Activated naive CD4-positive, alpha-beta T cell treated with anti-CD3 and anti-CD28 coated beads for 36 hours (primary cell): ENCODE measurements around the gene RAPSN. TPM values are rescaled to one million over a fixed set of nuclear protein-coding genes. Genes with fewer than 3 reads are reported as not detected.

Experiments used
- CTCF ChIA-PET: fragments of 350-600 bp; sonication (Branson Sonifier 250); formaldehyde crosslinking; loops from one replicate; lab custom pipeline; 2021; ENCODE audit warnings: antibody characterized with exemption; lab: Charles Lee
- DNase-seq: peaks from one replicate; pipeline ENCODE4 v3.0.0-alpha.2; 2020
- H3K27ac Mint-ChIP-seq: one replicate; pipeline ENCODE4 v1.8.0; 2021; ENCODE audit warnings: mild to moderate bottlenecking, mixed read lengths
- H3K27me3 Mint-ChIP-seq: one replicate; pipeline ENCODE4 v1.8.0; 2021; ENCODE audit warnings: low read depth, mixed read lengths
- H3K36me3 Mint-ChIP-seq: one replicate; pipeline ENCODE4 v1.8.0; 2021; ENCODE audit warnings: low read depth, mixed read lengths
- H3K4me1 Mint-ChIP-seq: one replicate; pipeline ENCODE4 v1.8.0; 2021; ENCODE audit warnings: low read depth, mixed read lengths
- H3K4me3 Mint-ChIP-seq: one replicate; pipeline ENCODE4 v1.8.0; 2021; ENCODE audit warnings: mild to moderate bottlenecking, moderate library complexity, mixed read lengths
- H3K9me3 Mint-ChIP-seq: one replicate; pipeline ENCODE4 v1.8.0; 2021; ENCODE audit warnings: mixed read lengths
- intact Hi-C: fragments of 100-400 bp; cut with micrococcal nuclease; formaldehyde crosslinking; loops from one replicate; pipeline ENCODE4 v1.15.1; 2023
- total RNA-seq, 2 experiments: library from RNA; stranded (reverse); gene quantifications; one replicate each; pipeline ENCODE4 v1.2.3, GENCODE V29; 2021

RAPSN gene
- total RNA-seq, 2 experiments from 2014 or later, result not detected

- intact Hi-C loops, result loop anchor here (10.0 kb wide), 1 partner anchor 374 kb away; no protein-coding TSS in a partner anchor
- no peak overlapping the region for H3K27ac Mint-ChIP-seq
- peaks cover 12% of the 10 kb centered on the region for H3K4me1 Mint-ChIP-seq
- no peak for DNase-seq
- H3K9me3 Mint-ChIP-seq, result no peaks in the 10 kb centered on the region
- H3K4me3 Mint-ChIP-seq, result no peak overlapping the region
- H3K27me3 Mint-ChIP-seq, result no peaks in the 10 kb centered on the region
- H3K36me3 Mint-ChIP-seq, result peaks cover 39% of the 10 kb centered on the region
- CTCF ChIA-PET, result no interaction called here
Measured at GRCh38 chr11:47480762-47481161, 31.8 kb upstream of the RAPSN start.

GRCh38 chr11:47478651-47479329 is 29.9 kb upstream of the RAPSN start:
- Mint-ChIP-seq H3K27me3 (no peaks in the 10 kb centered on the region), H3K4me3 (no peak overlapping the region), H3K36me3 (peaks cover 43% of the 10 kb centered on the region), H3K4me1 (peaks cover 12% of the 10 kb centered on the region), H3K27ac (peak overlapping the region; percentile 57), H3K9me3 (no peaks in the 10 kb centered on the region)
- intact Hi-C loops, result no loop called here
- CTCF ChIA-PET, result interaction anchor here (0.5 to 1.1 kb wide), 5 partner anchors 24 to 374 kb away, joined by 3 to 5 read pairs (median 3); no protein-coding TSS in a partner anchor
- DNase-seq, result no peak

DNA sequence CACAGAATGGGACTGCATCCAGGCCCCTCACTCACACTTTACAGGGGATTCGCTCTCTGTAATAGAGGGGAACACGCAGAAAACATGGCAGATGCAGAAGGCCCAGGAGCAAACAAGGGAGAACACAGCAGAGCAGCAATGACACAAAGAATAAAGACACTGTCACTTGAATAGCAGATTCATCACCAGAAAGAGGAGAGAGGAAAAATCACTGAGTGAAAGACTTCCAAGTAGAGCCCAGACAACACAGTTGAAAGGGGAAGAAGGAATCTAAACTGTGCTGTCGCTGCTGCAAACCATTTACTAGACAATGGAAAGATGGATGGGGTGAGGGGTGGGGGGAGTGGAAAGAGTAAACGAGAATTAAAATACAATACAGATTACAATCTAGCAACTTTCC is 28.8 kb upstream of the RAPSN start:
- H3K27ac Mint-ChIP-seq, result peak overlapping the region; percentile 46
- H3K4me1 Mint-ChIP-seq, result peaks cover 12% of the 10 kb centered on the region
- CTCF ChIA-PET, result no interaction called here
- H3K4me3 Mint-ChIP-seq, result no peak overlapping the region
- intact Hi-C loops, result loop anchor here (1.0 kb wide), 1 partner anchor 76 kb away; the partner anchor contains the start of gene CELF1
- H3K27me3 Mint-ChIP-seq, result no peaks in the 10 kb centered on the region
- H3K36me3 Mint-ChIP-seq, result peaks cover 45% of the 10 kb centered on the region
- no peaks in the 10 kb centered on the region for H3K9me3 Mint-ChIP-seq
- DNase-seq, result no peak

GRCh38 chr11:47477323-47477722 is 28.4 kb upstream of the RAPSN start:
- CTCF ChIA-PET, result no interaction called here
- intact Hi-C loops, result loop anchor here (1.0 kb wide), 1 partner anchor 76 kb away; the partner anchor contains the start of gene CELF1
- Mint-ChIP-seq H3K27ac (peak overlapping the region; percentile 46), H3K4me1 (peaks cover 12% of the 10 kb centered on the region), H3K27me3 (no peaks in the 10 kb centered on the region), H3K4me3 (no peak overlapping the region), H3K9me3 (no peaks in the 10 kb centered on the region), H3K36me3 (peaks cover 43% of the 10 kb centered on the region)
- peak; percentile 30 for DNase-seq

GRCh38 chr11:47470671-47471070 is 21.7 kb upstream of the RAPSN start:
- intact Hi-C loops, result no loop called here
- CTCF ChIA-PET, result interaction anchor here (0.7 to 1.0 kb wide), 3 partner anchors 13 to 198 kb away, joined by 3 to 6 read pairs (median 3); no protein-coding TSS in a partner anchor

DNA sequence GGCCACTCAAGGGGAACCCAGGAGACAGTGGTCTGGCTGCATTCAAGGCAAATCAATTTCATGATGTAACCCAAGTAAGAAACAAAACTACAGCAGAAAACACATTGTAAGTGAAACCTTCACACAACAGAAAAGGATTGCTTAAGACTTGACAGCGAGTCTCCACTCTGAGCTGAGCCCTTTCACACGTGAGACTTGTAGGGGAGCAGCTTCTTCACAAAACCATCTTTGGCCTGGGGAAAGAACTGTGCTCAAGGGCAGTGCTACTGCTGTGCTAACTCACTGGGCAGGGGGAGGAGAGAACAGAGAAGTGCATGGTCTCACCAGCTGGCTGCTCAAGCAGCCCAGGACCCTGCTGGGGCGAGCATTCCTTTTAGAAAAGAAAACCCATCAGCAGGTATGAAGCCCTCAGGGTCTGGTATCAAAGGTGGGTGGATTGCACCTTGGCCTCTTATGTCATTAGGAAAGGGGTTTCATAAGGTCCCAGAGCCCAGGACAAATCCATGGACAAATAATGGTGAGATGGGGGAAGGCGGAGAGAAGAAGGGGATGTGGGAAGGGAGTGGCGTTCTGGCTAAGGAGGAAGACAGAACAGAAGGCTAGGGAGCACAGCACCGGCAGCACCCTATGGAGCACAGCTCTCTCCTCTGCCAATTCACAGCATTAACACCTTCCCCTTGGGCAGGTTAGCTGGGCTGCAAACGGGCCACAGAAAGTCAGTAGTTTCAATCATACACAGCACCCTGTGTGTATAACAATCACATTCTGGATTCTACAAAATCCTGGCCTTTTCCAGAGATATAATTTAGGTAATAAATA is 20.6 kb upstream of the RAPSN start:
- CTCF ChIA-PET, result interaction anchor here (0.9 to 1.0 kb wide), 2 partner anchors 15 to 20 kb away, joined by 3 read pairs; no protein-coding TSS in a partner anchor
- DNase-seq, result no peak
- H3K36me3 Mint-ChIP-seq, result peaks cover 38% of the 10 kb centered on the region

More at GRCh38 chr11:47470671-47471070, 21.7 kb upstream of the RAPSN start:
- H3K27me3 Mint-ChIP-seq, result no peaks in the 10 kb centered on the region
- DNase-seq, result no peak
- no peak overlapping the region for H3K27ac Mint-ChIP-seq
- H3K4me3 Mint-ChIP-seq, result no peak overlapping the region
- no peaks in the 10 kb centered on the region for H3K4me1 Mint-ChIP-seq
- H3K36me3 Mint-ChIP-seq, result peaks cover 44% of the 10 kb centered on the region
- H3K9me3 Mint-ChIP-seq, result no peaks in the 10 kb centered on the region

DNA sequence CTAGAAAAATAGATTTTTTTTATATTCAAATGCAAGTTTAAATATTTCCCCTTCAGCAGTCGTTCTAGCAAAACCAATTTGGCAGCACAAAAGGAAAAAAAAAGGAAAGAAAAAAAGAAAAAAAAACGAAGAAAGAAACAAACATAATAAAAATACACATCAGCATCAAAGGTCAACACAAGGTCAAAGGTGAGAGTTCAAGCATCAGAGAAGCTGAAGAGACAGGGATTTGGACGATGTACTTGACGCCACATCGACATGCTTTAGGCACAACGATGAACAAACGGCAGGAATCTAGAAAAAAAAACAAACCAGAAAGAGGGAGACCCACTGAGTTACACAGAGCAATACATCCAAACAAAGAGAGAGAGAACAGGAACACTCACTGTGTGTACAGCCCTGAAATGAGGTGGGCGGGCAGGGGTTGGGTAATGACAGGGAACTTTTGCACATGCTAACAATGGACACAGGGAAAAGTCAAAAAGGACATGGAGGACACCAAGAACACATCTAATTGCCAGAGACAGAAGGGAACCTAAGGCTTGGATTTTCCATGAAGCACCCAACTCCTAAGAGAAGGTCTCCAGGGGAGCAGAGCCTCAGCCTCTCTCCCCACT is 19.8 kb upstream of the RAPSN start:
- no peak for DNase-seq
- CTCF ChIA-PET, result no interaction called here
- no peak overlapping the region for H3K4me3 Mint-ChIP-seq
- H3K36me3 Mint-ChIP-seq, result peaks cover 34% of the 10 kb centered on the region
- intact Hi-C loops, result no loop called here
- no peaks in the 10 kb centered on the region for H3K9me3 Mint-ChIP-seq
- H3K4me1 Mint-ChIP-seq, result no peaks in the 10 kb centered on the region
- no peaks in the 10 kb centered on the region for H3K27me3 Mint-ChIP-seq
- peak overlapping the region; percentile 72 for H3K27ac Mint-ChIP-seq

More for the DNA sequence above, 20.6 kb upstream of the RAPSN start:
- Mint-ChIP-seq H3K4me1 (no peaks in the 10 kb centered on the region), H3K9me3 (no peaks in the 10 kb centered on the region), H3K4me3 (no peak overlapping the region), H3K27me3 (no peaks in the 10 kb centered on the region), H3K27ac (peak overlapping the region; percentile 7)
- intact Hi-C loops, result no loop called here

GRCh38 chr11:47467357-47467756 is 18.4 kb upstream of the RAPSN start:
- CTCF ChIA-PET, result interaction anchor here (0.6 kb wide), 1 partner anchor 210 kb away, joined by 4 read pairs; no protein-coding TSS in a partner anchor
- intact Hi-C loops, result no loop called here
- no peak for DNase-seq
- H3K4me1 Mint-ChIP-seq, result no peaks in the 10 kb centered on the region
- no peak overlapping the region for H3K4me3 Mint-ChIP-seq
- H3K9me3 Mint-ChIP-seq, result no peaks in the 10 kb centered on the region
- H3K27me3 Mint-ChIP-seq, result no peaks in the 10 kb centered on the region
- peaks cover 26% of the 10 kb centered on the region for H3K36me3 Mint-ChIP-seq
- peak overlapping the region; percentile 51 for H3K27ac Mint-ChIP-seq

- intact Hi-C loops, result no loop called here
- no peak overlapping the region for H3K4me3 Mint-ChIP-seq
- H3K36me3 Mint-ChIP-seq, result peaks cover 25% of the 10 kb centered on the region
- no peaks in the 10 kb centered on the region for H3K9me3 Mint-ChIP-seq
- no peaks in the 10 kb centered on the region for H3K4me1 Mint-ChIP-seq
- H3K27me3 Mint-ChIP-seq, result no peaks in the 10 kb centered on the region
- CTCF ChIA-PET, result interaction anchor here (0.6 to 0.8 kb wide), 2 partner anchors 14 to 20 kb away, joined by 3 to 4 read pairs; no protein-coding TSS in a partner anchor
- H3K27ac Mint-ChIP-seq, result peak overlapping the region; percentile 51
- no peak for DNase-seq
Measured at GRCh38 chr11:47466701-47467250, 17.8 kb upstream of the RAPSN start.

DNA sequence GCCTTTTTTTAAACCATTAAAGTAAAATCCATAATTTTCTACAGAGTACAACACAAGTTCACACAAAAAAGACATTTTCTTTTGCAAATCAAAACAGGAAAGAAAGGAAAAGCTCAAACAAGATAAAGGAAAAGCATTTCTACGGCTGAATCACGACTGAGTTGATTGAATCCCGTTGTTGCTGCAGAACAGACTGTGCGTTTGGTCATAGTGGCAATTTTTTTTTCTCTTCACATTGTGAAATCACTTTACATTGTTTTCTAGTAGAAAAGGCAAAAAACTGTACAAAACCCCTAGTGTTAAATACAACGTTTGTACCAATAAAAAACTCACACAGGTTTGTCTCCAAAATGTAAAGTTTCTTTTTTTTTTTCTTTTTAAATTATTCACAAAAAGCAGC is 17.3 kb upstream of the RAPSN start:
- Mint-ChIP-seq H3K27me3 (no peaks in the 10 kb centered on the region), H3K4me1 (no peaks in the 10 kb centered on the region), H3K36me3 (peaks cover 21% of the 10 kb centered on the region), H3K4me3 (no peak overlapping the region), H3K27ac (no peak overlapping the region), H3K9me3 (no peaks in the 10 kb centered on the region)
- CTCF ChIA-PET, result interaction anchor here (0.8 kb wide), 1 partner anchor 13 kb away, joined by 4 read pairs; no protein-coding TSS in a partner anchor
- no peak for DNase-seq
- intact Hi-C loops, result no loop called here

DNA sequence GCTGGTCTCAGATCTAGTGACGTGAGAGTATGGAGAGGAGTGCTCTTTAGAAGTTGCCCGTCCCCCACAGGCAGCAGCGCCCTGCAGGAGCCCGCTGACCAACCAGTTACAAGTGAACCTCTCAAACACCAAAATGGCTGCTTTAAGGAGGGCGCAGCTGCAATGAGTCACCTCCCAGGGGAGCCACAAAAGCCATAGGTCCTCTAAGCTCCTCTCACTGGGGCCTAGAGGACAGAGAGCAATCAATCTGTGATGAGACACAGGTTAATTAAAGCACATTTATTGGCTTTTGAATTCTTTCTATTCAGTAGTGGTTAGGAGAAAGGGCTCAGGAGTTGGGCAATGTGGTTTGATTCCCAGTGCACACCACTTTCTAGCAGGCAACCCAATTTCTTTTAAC is 15.5 kb upstream of the RAPSN start:
- CTCF ChIA-PET, result interaction anchor here (1.0 kb wide), 1 partner anchor 10 kb away, joined by 3 read pairs; no protein-coding TSS in a partner anchor

More for the DNA sequence above, 15.5 kb upstream of the RAPSN start:
- intact Hi-C loops, result no loop called here
- Mint-ChIP-seq H3K4me1 (no peaks in the 10 kb centered on the region), H3K9me3 (no peaks in the 10 kb centered on the region), H3K27me3 (no peaks in the 10 kb centered on the region), H3K27ac (no peak overlapping the region), H3K36me3 (peaks cover 12% of the 10 kb centered on the region), H3K4me3 (no peak overlapping the region)
- no peak for DNase-seq
